ENCODE results near the gene GLRA3.

The GLRA3 gene

GRCh38 chr4:174810834-174811233 is 18.2 kb downstream of the GLRA3 start (continued):
- TF ChIP-seq RARB (CRISPR knock-in tag; IDR thresholded peaks at IDR 0.05) = no peak
- TF ChIP-seq TOX (CRISPR knock-in tag; IDR thresholded peaks at IDR 0.05; ENCODE audit: borderline replicate concordance) = no peak
- no peak for TF ChIP-seq ZFP30 (CRISPR knock-in tag; IDR thresholded peaks at IDR 0.05)

GRCh38 chr4:174808836-174809235 is 20.2 kb downstream of the GLRA3 start:
- ATAC-seq = no peak
- no peak for TF ChIP-seq POU6F1 (CRISPR knock-in tag; IDR thresholded peaks at IDR 0.05; ENCODE audit: borderline replicate concordance, low read depth)
- TF ChIP-seq ESRRG (CRISPR knock-in tag; IDR thresholded peaks at IDR 0.05) = no peak
- TF ChIP-seq SNAI2 (CRISPR knock-in tag; IDR thresholded peaks at IDR 0.05) = no peak
- no peak for TF ChIP-seq CREB5 (CRISPR knock-in tag; IDR thresholded peaks at IDR 0.05; ENCODE audit: low read depth)
- TF ChIP-seq OSR1 (CRISPR knock-in tag; IDR thresholded peaks at IDR 0.05) = no peak
- no peak for TF ChIP-seq GLIS3 (CRISPR knock-in tag; IDR thresholded peaks at IDR 0.05)
- TF ChIP-seq PATZ1 (CRISPR knock-in tag; IDR thresholded peaks at IDR 0.05; ENCODE audit: borderline replicate concordance) = no peak
- TF ChIP-seq PPARA (CRISPR knock-in tag; IDR thresholded peaks at IDR 0.05; ENCODE audit: borderline replicate concordance) = no peak
- TF ChIP-seq ZNF8 (CRISPR knock-in tag; IDR thresholded peaks at IDR 0.05) = no peak
- no peak for TF ChIP-seq ZFP30 (CRISPR knock-in tag; IDR thresholded peaks at IDR 0.05)
- TF ChIP-seq CSRNP3 (CRISPR knock-in tag; IDR thresholded peaks at IDR 0.05) = no peak
- no peak for TF ChIP-seq ZC3H10 (CRISPR knock-in tag; IDR thresholded peaks at IDR 0.05)
- TF ChIP-seq ZFP3 (CRISPR knock-in tag; IDR thresholded peaks at IDR 0.05) = no peak
- TF ChIP-seq TCF4 (CRISPR knock-in tag; IDR thresholded peaks at IDR 0.05; ENCODE audit: borderline replicate concordance) = no peak
- TF ChIP-seq ARNTL (CRISPR knock-in tag; IDR thresholded peaks at IDR 0.05; ENCODE audit: borderline replicate concordance, low read depth) = no peak
- TF ChIP-seq TOX (CRISPR knock-in tag; IDR thresholded peaks at IDR 0.05; ENCODE audit: borderline replicate concordance) = no peak
- TF ChIP-seq ISL1 (CRISPR knock-in tag; IDR thresholded peaks at IDR 0.05) = no peak
- no peak for TF ChIP-seq TSHZ2 (CRISPR knock-in tag; IDR thresholded peaks at IDR 0.05)

- ATAC-seq = no peak
- TF ChIP-seq TOX (CRISPR knock-in tag; IDR thresholded peaks at IDR 0.05; ENCODE audit: borderline replicate concordance) (no peak), ZC3H10 (CRISPR knock-in tag; IDR thresholded peaks at IDR 0.05) (no peak), ZNF565 (CRISPR knock-in tag; conservative IDR thresholded peaks at IDR 0.05; ENCODE audit: low read depth) (no peak), PATZ1 (CRISPR knock-in tag; IDR thresholded peaks at IDR 0.05; ENCODE audit: borderline replicate concordance) (no peak), TCF4 (CRISPR knock-in tag; IDR thresholded peaks at IDR 0.05; ENCODE audit: borderline replicate concordance) (no peak), ISL1 (CRISPR knock-in tag; IDR thresholded peaks at IDR 0.05) (no peak), OSR1 (CRISPR knock-in tag; IDR thresholded peaks at IDR 0.05) (no peak), GLIS3 (CRISPR knock-in tag; IDR thresholded peaks at IDR 0.05) (no peak), ZFP3 (CRISPR knock-in tag; IDR thresholded peaks at IDR 0.05) (no peak), PPARA (CRISPR knock-in tag; IDR thresholded peaks at IDR 0.05; ENCODE audit: borderline replicate concordance) (no peak), BACH2 (CRISPR knock-in tag; IDR thresholded peaks at IDR 0.05; ENCODE audit: borderline replicate concordance) (no peak)
These were observed 20.9 kb downstream of the GLRA3 start for GRCh38 chr4:174808119-174808518.

Data from SK-N-SH treated with all-trans-retinoic acid at 6 μM for 48 hours (cell line).